CD4-positive, alpha-beta T cell treated with Interleukin-2 at 100 ng/mL for 4 hours (primary cell): ENCODE data around the gene HHIPL1.

Experiments
- DNase-seq: peaks from one replicate; pipeline ENCODE4 v3.0.0-alpha.2; 2020; ENCODE audit warnings: low spot score

Gene HHIPL1

GRCh38 chr14:99717682-99718013 lies 72.7 kb downstream of the HHIPL1 start:
- DNase-seq = no peak

GRCh38 chr14:99718031-99718810 lies 73.3 kb downstream of the HHIPL1 start:
- DNase-seq = no peak

GRCh38 chr14:99718811-99719192 lies 73.9 kb downstream of the HHIPL1 start:
- DNase-seq = no peak

GRCh38 chr14:99720941-99721791 lies 76.2 kb downstream of the HHIPL1 start:
- no peak for DNase-seq

GRCh38 chr14:99721792-99722516 lies 77.0 kb downstream of the HHIPL1 start:
- DNase-seq = no peak

GRCh38 chr14:99722741-99723140 lies 77.8 kb downstream of the HHIPL1 start:
- no peak for DNase-seq

GRCh38 chr14:99724196-99724891 lies 79.4 kb downstream of the HHIPL1 start:
- no peak for DNase-seq

- no peak for DNase-seq
Observed at GRCh38 chr14:99724939-99725773, 80.2 kb downstream of the HHIPL1 start.

- no peak for DNase-seq
Observed at GRCh38 chr14:99725774-99726537, 81.0 kb downstream of the HHIPL1 start.

- no peak for DNase-seq
Observed at GRCh38 chr14:99726538-99727095, 81.7 kb downstream of the HHIPL1 start.

GRCh38 chr14:99727096-99727870 lies 82.4 kb downstream of the HHIPL1 start:
- DNase-seq = no peak

- no peak for DNase-seq
Observed at GRCh38 chr14:99728231-99728920, 83.4 kb downstream of the HHIPL1 start.

GRCh38 chr14:99728981-99729451 lies 84.1 kb downstream of the HHIPL1 start:
- no peak for DNase-seq
